AG08396 (cell line): Measurements from ENCODE around the gene PROX1.

Experiments
- DNase-seq: peaks from one replicate; pipeline ENCODE4 v3.0.0; 2012; ENCODE audit warnings: low spot score, mixed read lengths

PROX1 gene

GRCh38 chr1:213999732-214000131 lies 12.0 kb downstream of the PROX1 start:
- DNase-seq: no peak

GRCh38 chr1:214002060-214002459 lies 14.3 kb downstream of the PROX1 start:
- DNase-seq: no peak

GRCh38 chr1:214002472-214002871 lies 14.7 kb downstream of the PROX1 start:
- DNase-seq: peak; percentile 29

- no peak for DNase-seq
Observed at GRCh38 chr1:214003233-214003632, 15.5 kb downstream of the PROX1 start.

- no peak for DNase-seq
Observed at GRCh38 chr1:214004014-214004413, 16.2 kb downstream of the PROX1 start.

- no peak for DNase-seq
Observed at GRCh38 chr1:214004795-214005194, 17.0 kb downstream of the PROX1 start.

- no peak for DNase-seq
Observed at GRCh38 chr1:214005708-214006107, 17.9 kb downstream of the PROX1 start.

- no peak for DNase-seq
Observed at GRCh38 chr1:214006845-214007244, 19.1 kb downstream of the PROX1 start.

- no peak for DNase-seq
Observed at GRCh38 chr1:214008347-214008746, 20.6 kb downstream of the PROX1 start.

GRCh38 chr1:214008791-214009422 lies 21.1 kb downstream of the PROX1 start:
- DNase-seq: no peak

- no peak for DNase-seq
Observed at GRCh38 chr1:214009423-214010196, 21.8 kb downstream of the PROX1 start.

- no peak for DNase-seq
Observed at GRCh38 chr1:214010197-214010573, 22.4 kb downstream of the PROX1 start.

GRCh38 chr1:214010717-214011116 lies 22.9 kb downstream of the PROX1 start:
- no peak for DNase-seq

GRCh38 chr1:214012418-214012817 lies 24.6 kb downstream of the PROX1 start:
- no peak for DNase-seq

- DNase-seq: no peak
Observed at GRCh38 chr1:214013614-214014377, 26.0 kb downstream of the PROX1 start.

GRCh38 chr1:214014730-214015129 lies 27.0 kb downstream of the PROX1 start:
- DNase-seq: no peak

- no peak for DNase-seq
Observed at GRCh38 chr1:214017191-214017982, 29.6 kb downstream of the PROX1 start.

- DNase-seq: no peak
Observed at GRCh38 chr1:214018386-214019268, 30.9 kb downstream of the PROX1 start.

- no peak for DNase-seq
Observed at GRCh38 chr1:214019499-214019898, 31.7 kb downstream of the PROX1 start.

- no peak for DNase-seq
Observed at GRCh38 chr1:214021321-214021720, 33.5 kb downstream of the PROX1 start.

- no peak for DNase-seq
Observed at GRCh38 chr1:214022229-214022791, 34.5 kb downstream of the PROX1 start.
